GM12892 (cell line): ENCODE data around the gene SLC5A5.

ENCODE experiments used
- POLR2A ChIP-seq: IDR thresholded peaks from 2 replicates; pipeline ENCODE4 v1.6.1; 2011; ENCODE audit warnings: low read depth, low read length, control low read depth
- TAF1 ChIP-seq: IDR thresholded peaks from 2 replicates; pipeline ENCODE4 v1.6.1; 2011; ENCODE audit warnings: low read depth, mild to moderate bottlenecking, control low read depth, low read length, borderline replicate concordance

DNA sequence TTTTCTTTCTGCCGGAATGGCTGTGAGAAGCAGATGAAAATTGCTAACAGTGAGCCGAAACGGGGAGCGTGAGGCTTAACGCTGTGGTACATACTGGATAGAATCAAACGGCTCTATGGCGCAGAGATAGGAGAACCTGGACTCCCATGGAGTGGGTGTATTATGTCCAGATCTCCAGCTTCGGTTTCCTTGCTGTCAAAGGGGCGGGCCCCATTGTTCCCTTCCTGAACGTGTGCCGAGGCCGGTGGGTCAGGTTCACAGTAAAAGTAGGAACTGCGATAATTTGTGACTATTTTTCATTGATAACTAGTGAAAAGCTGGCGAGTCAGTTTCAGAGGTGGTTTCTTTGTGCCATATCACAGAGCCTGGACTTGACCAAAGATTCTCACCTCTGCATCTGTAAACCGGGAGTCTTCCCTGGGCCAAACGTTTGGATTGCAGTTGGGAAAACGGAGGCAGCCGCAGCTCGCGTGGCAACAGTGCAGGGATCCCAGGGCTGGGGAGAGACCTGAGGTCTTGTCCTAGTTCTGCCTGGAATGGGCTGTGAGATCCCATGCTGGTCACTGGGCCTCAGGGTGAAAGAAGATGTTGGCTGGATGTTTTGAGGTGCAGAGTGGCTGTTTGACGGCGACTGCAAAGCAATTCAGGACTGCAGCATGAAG lies 11.3 kb upstream of the SLC5A5 start:
- TF ChIP-seq TAF1, result no peak
- no peak; the same call in 1 of the 2 replicates for TF ChIP-seq POLR2A
